Stimulated activated CD4-positive, alpha-beta T cell treated with anti-CD3 and anti-CD28 coated beads, Interleukin-4, amount 100 ng/mL, for 4 hours (primary cell): ENCODE data around the gene KIAA0930.
"Not testable (repeated sequence)": the region's sequence is repeated elsewhere in the genome, so short reads cannot be mapped to it uniquely, and the experiment has no call there.

Source experiments
- DNase-seq, 2 experiments: peaks; one replicate each; pipeline ENCODE4 v3.0.0-alpha.2; 2020

KIAA0930 gene

DNA sequence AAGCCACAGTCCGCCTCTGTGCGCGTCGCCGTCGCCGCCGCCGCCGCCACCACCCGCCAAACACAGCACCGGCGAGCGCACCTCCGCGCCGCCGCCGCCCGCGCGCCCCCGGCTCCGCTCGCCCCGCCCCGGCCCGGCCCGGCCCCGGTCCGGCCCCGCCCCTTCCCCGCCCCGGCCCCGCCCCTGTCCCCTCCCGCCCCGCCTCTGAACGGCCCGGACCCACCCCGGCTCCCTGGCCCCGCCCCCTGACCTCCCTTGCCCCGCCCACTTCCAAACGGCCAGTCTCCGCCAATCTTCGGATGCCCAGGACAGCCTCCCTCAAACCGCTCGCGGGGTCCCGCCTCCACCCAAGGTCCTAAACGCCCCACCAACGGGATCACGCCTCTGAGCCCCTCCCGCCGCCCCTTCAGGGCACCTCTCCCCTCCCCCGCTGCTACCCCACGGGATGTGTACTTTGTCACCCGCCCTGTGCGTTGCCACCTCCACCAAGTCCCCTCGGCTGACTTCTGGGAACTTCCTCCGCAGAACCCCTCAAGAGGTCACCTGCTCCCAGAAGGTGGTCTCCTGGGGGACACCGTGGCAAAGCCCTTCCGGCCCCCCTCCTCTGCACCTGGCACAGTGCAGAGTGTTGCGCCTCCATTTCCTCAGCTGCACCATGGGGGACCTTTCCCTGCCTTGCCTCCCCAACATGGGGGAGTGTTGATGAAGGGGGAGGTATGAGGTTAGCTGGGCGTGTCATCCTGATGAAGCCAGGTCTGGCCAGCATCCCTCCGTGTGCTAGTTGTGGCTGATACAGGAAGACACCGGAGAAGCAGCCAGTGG lies at the start of gene KIAA0930:
KIAA0930 (minus strand) TSS at position 85 of the 822 bp plus-strand sequence. CDS start 191 bp downstream, outside the sequence.
- DNase-seq: peak; percentile 73 to 78

DNA sequence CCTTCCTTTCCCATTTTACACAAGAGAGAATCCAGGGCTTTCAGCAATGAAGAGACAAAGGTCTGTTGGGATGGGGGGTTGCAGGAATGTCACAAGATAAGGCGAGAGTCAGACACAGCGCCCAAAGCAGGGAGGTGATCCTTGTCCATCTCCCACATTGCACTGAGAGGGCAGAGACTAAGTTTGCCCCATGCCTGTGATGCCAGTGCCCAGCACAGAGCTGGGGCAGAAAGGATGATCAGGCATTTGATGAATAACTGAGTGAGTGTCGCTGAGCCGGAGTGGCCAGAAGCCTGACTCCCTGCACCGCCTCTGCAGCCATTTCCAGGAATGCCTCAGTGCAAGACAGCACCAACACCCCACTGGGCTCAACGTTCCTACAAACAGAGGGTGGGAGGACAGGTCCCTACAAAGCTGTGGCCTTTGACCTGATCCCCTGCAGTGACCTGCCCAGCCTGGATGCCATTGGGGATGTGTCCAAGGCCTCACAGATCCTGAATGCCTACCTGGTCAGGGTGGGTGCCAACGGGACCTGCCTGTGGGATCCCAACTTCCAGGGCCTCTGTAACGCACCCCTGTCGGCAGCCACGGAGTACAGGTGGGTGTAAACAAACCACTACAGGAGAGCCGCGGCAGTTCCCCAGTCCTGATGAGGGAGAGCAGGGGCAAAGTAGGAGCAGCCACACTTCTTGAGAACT lies 46.3 kb upstream of the KIAA0930 start:
- DNase-seq: no peak

DNA sequence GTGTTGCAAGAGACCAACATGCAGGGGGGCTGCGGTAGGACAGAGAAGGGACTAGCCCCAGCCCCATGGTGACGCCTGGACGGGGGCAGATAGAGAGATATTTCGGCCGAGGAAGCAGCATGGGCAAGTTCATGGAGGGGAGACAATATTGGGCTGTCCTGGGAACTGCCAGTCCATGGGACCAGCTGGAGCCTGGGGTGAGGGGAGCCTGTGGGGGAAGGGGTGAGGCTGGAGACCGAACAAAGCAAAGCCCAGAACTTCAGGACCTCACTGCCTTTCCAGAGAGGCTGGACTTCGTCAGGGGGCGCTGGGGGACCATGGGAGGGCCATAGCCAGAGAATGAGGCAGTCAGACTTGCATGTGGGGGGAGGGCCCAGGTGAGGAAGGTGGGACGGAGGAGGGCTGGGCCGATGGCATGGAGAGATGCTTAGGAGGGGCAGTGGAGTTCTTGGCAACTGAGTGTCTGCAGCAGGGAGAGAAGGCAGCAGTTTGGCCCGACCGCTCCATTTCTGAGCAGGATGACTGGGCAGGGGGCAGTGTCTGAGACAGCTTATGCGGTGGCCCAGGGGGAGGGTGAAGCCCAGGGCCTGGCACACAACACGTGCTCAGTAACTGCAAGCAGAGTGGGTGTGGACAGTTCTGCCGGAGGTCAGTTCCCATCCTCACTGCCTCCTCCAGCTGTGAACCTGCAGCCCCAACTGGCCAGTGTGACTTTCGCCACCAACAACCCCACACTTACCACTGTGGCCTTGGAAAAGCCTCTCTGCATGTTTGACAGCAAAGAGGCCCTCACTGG lies 44.8 kb upstream of the KIAA0930 start:
- DNase-seq: no peak

DNA sequence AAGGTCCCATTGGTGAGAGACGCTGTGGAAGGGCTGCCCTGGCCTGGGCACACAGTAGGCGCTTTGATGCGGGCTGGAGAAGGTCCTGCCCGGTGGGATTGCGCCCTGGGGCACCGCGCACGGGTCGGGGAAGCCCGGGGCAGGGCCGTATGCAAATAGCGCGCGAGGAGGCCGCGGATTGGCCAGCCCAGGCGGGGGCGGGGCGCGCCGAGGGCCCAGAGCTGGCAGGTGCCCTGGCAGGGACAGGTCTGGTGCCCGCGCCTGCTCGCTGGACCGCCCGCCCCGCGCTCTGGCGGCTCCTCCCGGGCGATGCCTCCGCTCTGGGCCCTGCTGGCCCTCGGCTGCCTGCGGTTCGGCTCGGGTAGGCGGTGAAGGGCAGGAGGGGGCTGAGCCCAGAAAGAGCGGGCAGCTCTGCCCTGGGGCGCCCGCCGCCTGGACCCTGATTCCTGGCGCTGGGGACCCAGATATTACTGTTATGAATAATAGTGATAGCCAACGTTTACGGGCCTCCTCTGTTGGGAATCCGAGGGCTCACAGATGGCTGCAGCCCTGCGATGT lies 44.1 kb upstream of the KIAA0930 start, which contains the start of gene UPK3A:
UPK3A (plus strand) TSS at position 245 of the 558 bp plus-strand sequence; CDS start at position 310, 65 bp downstream.
- DNase-seq: peak; percentile 57 to 63

DNA sequence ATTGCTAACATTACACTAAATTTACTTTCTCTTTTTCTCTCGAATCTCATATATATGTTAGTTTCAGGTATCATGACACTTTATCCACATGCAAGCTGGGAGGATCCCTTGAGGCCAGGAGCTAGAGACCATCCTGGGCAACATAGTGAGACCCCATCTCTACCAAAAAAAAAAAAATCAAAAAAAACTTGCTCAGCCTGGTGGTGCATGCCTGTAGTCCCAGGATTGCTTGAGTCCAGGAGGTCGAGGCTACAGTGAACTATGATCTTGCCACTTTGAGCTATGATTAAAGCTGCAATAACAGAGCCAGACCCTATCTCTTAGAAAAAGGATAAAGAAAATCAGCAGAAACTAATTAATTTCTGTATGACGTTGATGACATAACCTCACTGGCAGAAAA lies 40.3 kb upstream of the KIAA0930 start:
- DNase-seq: no peak

DNA sequence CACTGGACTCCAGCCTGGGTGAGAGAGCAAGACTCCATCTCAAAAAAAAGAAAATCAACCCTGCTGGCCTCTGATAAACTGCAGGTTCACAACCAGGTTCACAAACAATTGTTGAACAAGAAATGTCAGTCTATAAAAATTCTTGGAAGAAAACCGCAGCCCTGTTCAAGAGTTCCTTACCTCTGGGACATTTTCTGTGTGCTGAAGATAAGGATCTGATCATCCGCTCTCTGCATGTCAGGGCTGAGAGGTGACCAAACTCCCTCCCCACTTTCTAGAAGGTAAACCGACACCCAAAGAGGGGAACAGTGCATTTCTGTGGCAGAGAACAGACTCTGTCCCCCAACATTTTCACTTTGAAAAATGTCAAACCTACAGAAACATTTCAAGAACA lies 39.9 kb upstream of the KIAA0930 start:
- no peak for DNase-seq

DNA sequence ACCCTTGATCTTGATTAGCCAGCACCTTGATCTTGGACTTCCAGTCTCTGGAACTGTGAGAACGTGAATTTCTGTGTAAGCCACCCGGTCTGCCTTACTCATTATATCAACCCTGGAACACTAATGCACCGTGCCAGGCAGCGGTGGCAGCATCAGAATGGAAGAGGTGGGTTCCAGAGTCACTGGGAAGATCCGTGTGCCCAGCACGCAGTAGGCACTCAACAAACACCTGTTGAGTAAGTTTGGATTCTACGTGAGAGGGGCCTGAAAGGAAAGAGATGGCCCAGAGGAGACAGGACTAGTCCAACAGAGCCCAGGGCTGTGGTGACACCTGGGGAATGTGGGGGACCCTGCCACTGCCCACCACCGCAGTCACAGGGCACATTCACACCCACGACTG lies 37.4 kb upstream of the KIAA0930 start:
- DNase-seq: no peak

DNA sequence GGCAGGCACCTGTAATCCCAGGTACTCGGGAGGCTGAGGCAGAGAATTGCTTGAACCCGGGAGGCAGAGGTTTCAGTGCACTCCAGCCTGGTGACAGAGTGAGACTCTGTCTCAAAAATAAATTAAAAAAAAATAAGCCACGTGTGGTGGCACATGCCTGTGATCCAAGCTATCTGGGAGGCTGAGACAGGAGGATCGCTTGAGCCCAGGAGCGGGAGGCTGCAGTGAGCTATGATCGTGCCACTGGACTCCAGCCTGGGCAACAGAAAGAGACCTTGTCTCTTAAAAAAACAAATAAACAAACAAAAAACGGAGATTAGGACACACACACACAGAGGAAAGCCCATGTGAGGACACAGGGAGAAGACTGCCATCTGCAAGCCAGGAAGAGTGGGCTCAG lies 37.0 kb upstream of the KIAA0930 start:
- not testable (repeated sequence) for DNase-seq

DNA sequence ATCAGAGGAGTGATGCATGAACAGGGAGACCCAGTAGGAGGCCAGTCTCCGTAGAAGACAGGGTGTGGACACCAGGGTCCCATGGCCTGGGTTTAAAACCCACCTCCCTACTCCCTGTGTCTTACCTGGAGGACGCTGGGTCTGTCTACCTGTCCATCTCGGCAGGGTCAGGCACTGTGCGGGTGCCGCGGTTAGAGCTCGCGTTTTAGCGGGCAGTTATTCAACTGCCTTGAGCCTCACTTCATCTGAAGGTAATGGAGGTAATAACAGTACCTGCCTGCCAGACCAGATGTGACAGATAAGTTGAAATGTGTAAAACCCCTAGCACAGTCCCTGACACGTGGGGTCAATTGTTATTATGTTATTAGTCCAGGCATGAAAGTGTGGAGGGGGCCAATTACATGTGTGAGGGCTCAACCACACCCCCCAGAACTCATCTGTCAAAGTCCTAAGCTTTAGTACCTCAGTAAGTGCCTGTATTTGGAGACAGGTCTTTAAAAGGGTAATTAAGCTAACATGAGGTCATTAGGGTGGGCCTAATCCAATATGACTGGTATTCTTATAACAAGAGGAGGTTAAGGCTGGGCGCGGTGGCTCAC lies 35.9 kb upstream of the KIAA0930 start:
- no peak for DNase-seq

DNA sequence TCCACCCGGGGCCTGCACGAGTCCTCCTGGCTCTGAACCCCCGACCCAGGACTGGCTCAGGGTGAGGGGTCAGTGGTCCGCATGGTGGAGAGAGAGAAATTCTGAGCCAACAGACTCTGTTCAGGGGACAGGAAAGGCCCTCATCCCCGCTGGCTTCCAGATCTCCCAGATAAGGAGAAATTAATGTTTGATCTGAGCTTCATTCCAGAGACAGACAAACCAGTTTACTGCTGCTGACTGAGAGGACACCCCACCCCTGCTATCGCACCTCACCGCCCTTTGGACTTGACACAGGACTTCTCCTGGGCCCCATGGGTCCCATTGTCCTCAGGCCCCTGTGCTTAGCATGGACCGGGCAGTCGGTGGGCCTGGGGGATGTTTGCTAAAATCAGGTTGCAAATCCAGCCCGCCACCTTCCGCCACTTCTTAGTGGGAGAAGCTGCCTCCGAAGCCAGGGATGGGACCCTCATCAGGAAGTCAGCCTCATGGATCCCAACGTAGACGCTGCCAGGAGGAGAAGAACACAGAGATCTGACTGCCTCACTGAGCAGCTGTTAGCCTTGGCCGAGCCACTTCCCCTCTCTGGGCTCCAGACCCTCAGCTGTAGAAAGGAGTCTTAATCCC lies 32.9 kb upstream of the KIAA0930 start:
- DNase-seq: no peak

DNA sequence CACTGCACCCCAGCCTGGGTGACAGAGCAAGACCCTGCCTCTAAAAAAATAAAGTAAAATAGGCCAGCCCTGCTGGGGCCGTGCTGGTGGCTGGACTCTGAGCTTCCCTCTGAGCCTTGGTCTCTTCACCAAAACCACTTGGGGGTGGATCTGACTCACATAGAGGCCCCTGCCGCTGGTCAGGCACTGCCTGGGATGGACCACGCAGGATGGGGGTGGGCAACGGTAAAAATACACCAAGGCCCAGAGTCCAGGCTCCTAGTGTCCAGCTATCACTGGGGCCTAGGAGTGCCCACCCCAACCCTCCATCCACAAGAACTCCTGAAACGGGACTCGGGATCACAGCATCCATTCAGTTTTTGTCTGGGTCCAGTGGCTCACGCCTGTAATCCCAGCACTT lies 31.8 kb upstream of the KIAA0930 start:
- no peak for DNase-seq

DNA sequence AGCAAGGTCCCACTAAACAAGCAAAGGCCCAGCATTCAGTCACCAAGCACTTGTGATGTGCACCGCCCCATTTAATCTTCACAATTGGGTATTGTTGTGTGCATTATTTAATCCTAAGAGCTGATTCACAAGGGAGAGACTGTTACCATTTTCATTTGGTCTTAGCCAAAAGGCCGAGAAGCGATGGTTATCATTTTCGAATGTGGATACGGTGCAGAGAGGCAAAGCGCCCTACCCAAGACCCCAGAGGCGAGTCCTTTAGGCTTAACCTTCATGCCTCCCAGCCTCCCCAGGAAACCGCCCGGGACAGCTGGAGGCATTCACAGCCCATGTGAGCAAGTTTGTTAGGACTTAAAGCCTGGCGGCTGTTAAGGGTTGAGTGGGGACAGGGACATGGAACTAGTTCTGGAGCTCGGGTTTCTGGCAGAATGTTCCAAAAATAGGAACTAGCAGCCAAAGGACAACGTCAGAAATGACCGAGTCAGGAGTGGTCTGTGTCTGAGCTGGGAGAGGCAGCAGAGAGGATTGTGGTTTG lies 31.0 kb upstream of the KIAA0930 start:
- no peak for DNase-seq

DNA sequence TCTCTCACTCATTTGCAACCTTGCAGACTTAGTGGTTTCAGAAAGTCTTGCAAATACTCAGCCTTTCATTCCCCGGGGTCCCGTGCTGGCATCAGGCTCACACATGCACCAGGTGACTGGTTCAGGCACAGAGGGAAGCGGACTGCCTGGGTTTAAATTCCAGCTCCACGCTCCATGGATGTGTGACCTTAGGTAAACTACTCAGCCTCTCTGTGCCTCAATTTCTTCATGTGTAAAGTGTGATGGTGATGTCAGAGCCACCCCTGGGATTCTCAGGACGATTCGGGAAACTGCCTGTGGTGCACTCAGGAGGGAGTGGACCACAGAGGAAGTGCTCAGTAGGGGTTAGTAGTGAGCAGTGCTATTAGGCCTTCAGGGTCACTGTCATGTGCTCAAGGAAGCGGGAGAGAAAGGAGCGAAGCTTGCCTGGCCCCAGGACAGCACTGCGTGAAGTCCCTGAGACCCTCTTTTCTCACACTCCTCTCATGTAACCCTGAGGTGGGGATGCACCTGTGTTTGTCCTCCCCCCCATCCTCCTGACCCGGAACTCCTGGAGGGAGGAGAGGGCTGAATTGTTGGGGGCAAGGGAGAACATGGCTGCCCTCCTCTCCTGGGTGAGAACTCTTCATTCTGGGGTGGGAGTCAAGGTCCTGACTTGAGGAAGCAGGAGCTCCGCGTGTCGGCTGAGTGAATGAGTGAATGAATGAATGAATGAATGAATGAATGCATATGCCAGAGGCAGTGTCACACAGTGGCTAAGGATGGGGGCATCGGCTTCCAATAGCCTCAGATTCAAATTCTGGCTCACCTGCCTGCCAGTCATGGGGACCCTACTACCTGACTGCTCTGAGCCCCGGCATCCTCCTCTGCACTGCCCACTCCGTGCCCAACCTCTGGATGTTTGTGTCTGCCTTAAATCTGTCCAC lies 29.7 kb upstream of the KIAA0930 start:
- no peak for DNase-seq

DNA sequence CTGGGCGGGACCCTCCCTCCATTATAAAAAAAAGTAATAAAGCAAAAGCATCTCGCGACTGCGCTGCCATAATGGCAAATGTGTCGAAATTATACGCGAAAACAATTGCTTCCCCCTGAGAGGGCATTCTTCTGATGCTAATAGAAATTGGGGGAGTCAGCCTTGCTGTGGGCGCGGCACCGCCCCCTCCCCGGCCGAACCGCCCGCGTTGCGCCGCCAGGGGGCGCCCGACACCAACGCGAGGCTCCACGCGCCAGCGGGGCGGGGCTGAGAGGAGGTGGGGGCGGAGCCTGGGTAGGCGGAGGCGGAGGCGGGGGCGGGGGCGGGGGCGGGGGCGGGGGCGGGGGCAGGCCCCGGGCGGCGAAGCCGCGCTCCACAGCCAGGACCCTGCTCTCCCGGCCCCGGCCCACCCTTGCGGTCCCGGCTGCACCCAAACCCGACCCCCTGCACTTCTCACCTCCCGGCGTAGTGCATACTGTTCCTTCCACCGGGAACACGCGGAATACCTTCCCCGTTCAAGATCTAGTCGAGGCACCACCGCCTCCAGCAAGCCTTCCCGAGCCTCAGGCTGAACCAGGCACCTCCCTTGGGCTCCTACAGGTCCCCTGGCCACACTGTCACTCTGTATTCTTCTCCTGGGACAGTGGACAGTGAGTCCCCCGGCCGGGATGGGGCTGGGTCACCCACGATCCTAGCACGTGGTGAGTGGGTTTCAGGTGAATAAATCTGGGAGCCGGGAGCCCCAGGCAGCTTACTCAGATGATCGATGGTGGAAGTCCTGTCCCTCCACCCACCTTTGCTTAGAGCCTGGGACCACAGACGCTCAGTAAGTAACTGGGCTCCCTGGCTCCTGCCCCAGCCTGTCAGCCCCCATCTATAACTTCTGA lies 28.5 kb upstream of the KIAA0930 start:
- peak; percentile 75 to 85 for DNase-seq

DNA sequence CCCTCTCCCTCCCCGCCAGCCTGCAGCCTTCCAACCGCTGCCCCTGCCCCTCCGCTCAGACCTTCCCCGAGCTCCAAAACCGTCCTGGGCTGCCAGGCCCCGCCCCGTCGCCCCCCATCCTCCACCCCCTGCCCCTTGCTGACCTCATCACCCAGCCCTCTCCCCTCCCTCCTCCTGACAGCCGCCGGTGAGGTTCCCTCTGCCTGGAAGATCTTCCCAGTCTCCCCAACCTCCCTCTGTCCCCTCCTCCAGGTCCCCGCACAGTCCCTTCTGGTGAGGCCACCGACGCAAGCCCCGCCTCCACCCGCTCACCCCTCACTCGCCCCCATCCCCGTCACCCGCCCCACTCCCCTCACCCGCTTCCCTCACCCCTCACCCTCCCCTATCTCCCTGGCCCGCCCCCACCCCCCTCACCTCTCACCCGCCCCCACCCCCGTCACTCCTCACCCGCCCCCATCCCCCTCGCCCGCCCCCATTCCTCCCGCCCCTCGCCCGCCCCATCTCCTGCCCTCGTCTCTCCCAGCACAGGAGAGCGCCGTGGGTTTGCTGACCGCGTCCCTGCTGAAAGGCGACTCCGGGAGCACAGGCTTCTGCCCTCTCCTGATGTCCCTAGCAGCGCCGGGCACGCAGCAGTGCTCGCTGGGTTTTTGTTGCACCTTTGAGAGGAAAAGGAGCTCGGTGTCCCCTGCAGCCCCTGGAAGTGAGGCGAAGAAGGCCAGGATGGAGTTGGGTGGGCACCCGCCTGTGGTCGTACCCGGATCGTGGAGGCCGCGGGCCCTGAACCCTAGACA lies 27.7 kb upstream of the KIAA0930 start:
- DNase-seq: peak in 1 of 2 experiments; percentile 8

DNA sequence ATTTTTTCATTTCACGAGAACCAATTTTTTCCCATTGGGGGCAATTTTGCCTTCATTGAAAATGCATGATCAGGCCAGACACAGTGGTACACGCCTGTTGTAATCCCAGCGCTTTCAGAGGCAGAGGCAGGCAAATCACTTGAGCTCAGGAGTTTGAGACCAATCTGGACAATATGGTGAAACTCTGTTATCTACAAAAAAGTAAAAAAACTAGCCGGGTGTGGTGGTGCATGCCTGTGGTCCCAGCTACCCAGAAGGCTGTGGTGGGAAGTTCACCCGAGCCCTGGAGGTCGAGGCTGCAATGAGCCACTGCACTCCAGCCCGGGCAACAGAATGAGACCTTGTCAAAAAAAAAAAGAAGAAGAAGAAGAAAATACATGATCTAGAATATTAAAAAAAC lies 24.8 kb upstream of the KIAA0930 start:
- DNase-seq: no peak

DNA sequence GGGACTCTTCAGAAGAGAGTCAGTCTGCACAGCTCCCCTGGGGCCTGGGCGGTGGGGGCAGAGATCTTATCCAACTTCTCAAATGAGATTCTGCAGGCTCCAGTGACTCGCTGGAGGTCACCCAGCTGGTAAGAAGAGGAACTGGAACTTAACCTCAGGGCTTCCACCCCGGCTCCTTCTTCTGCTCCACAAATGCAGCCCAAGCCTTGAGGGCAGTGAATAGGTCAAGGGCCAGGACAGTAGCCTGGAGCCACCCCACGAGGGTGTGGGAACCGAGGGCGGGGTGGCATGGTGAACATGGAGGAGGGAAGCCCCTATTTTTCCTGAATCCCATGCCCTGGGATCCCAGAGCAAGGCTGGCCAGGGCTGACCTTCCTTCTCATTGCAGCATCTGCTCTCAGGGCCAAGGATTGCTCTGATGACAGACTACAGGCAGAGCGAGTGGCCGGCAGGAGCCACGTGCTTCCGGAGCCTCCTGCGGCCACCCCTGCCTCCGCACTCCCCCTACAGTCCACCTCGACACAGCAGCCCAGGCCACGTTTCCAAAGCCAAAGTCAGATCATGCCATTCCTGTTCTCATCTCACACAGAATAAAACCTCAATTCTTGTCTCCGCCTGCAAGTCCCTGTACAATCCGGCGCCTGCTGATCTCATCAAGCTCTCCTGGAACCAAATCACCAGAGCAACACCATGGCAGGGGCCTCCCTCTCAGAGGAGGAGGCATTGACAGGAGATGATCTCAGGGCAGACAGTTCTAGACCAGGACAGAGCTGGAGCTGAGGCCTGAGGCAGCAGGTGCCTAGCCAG lies 23.0 kb upstream of the KIAA0930 start:
- no peak for DNase-seq

DNA sequence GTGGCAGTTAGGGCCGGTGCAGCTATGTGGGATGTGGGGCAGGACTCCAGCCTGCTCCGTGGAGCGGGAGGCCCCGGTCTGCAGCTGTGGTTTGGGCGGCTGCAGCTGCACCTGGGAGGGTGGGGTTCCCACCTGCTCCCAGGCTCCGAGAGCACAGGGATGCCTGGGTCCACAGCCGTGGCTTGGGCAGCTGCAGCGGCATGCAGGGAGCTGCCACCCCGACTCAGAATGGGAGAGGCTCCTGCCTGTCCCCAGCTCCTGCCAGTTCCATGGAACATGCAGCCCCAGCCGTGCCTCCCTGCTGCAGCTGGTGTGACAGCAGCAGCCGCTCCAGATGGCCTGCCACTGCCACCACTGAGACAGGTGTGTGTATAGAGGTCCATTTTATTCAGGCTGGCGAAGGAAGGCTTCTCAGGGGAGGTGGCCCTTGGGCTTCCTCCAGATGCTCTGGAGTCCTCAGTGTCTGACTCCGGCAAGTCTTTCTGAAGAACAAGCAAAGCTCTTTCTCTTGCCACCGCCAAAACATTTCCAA lies 22.3 kb upstream of the KIAA0930 start:
- DNase-seq: no peak
